AG09309 (cell line): Measurements from ENCODE around the gene SIGLEC11.

Experiments used
- DNase-seq: peaks from one replicate; pipeline ENCODE4 v3.0.0-alpha.2; 2010; ENCODE audit warnings: low read depth
- H3K4me3 ChIP-seq: 2 replicates; pipeline ENCODE4 v1.5.1; 2011; ENCODE audit warnings: mild to moderate bottlenecking, low read depth, low read length, moderate library complexity; ENCODE audit not compliant: control insufficient read depth
- TF ChIP-seq, protein P1 (sequence below): IDR thresholded peaks from 2 replicates; pipeline ENCODE4 v1.5.1; 2011; ENCODE audit warnings: mild to moderate bottlenecking, low read depth, low read length, inconsistent platforms; ENCODE audit not compliant: insufficient read depth, control insufficient read depth; ENCODE audit errors: missing control alignments

Gene SIGLEC11

DNA sequence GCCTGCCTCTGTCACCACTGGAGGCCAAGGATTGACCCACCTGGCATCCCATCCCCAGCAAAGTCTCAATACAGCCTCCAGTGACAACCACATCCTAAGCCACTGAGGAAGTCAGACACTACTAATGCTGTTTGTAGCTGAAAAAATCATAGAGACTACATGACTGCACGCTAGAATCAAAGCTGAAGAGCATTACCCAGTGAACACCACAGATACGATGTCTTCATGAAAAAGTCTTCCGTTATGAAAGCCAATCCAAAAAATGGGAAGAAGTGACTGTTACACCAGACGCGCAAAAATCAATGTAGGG lies 20.5 kb downstream of the SIGLEC11 start:
- DNase-seq = no peak
- H3K4me3 ChIP-seq = no peak overlapping the region
- TF ChIP-seq, protein P1, sequence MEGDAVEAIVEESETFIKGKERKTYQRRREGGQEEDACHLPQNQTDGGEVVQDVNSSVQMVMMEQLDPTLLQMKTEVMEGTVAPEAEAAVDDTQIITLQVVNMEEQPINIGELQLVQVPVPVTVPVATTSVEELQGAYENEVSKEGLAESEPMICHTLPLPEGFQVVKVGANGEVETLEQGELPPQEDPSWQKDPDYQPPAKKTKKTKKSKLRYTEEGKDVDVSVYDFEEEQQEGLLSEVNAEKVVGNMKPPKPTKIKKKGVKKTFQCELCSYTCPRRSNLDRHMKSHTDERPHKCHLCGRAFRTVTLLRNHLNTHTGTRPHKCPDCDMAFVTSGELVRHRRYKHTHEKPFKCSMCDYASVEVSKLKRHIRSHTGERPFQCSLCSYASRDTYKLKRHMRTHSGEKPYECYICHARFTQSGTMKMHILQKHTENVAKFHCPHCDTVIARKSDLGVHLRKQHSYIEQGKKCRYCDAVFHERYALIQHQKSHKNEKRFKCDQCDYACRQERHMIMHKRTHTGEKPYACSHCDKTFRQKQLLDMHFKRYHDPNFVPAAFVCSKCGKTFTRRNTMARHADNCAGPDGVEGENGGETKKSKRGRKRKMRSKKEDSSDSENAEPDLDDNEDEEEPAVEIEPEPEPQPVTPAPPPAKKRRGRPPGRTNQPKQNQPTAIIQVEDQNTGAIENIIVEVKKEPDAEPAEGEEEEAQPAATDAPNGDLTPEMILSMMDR = no peak

DNA sequence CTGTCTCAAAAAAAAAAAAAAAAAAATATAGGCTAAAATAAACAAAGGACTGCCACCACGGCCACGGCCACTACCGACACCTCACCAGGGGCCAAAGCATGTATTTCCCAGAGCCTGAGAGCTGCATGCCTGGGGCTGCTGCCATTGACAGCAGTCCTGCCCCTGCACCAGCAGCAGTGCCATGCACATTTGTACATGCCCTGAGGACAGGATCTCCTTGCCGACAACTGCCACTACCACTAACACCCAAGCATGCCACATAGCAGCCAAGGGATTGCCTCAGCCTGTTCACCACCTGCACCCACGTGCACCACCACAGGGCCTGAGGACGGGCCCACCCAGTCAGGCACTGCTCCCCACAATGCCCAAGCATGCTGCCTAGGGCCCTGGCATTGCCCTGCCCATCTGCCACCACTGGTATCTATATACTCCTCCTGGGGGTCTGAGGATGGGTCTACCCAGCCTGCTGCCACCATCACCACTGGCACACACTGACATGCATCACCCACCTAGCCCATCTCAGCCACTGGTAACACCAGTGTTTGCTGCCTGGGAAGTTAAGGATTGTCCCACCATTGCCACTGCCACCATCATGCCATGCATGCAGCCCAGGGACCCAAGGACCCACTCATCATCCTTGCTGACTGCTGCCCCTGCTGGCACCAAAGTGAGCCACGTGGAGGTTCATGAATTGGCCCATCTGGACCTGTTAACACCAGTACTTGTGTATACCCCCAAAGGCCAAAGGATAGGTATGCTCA lies 21.1 kb downstream of the SIGLEC11 start:
- TF ChIP-seq, protein P1 = peak; percentile 18
- no peak for DNase-seq
- H3K4me3 ChIP-seq = no peak overlapping the region

DNA sequence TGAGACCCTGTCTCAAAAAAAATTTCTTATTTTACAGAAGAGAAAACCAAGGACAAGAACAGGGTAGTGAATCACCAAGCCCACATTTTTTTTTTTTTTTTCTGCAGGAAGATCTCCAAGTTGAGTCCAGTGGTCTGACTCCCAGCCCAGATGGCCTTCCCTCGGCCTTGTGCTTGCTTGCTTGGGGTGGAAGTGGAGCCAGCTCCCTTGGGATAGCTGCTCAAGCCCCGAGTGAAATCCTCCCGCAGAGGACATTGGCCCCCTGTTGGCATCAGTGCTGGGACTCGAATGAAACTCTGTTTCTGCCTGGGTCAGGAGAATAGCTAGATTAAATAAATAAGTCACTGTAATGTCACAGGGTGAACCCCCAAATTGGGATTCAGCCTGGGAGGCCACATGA lies 22.3 kb downstream of the SIGLEC11 start:
- no peak overlapping the region for H3K4me3 ChIP-seq
- TF ChIP-seq, protein P1 = no peak
- no peak for DNase-seq

DNA sequence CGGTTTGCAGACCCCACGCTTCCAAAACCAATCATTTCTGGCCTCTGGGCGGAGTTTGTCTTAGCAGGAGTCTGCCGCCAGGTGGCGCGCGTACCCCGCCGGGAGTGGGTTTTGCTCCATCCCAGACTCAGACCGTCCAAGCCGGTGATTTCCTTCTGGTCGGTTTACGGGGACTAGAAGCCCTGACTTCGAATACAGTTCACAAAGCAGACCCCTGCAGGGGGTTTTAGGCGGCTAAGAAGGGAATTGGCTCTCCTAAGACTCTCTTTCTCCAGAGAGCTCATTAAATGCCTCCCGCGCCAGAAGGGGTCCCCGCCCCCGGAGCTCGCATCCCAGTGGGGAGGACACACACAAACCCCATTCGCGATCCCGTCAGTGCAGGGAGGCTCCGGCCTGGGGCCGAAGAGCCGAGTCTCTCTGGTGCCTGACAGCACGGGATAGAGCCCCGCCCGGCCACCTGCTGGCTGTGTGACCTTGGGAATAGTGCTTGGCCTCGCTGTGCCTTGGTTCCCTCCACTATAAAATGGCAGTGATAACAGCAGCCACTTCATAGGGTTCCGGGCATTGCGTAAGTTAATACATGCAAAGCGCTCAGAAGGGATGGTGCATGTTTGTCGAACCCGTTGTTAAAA lies 23.1 kb downstream of the SIGLEC11 start:
- H3K4me3 ChIP-seq = peak overlapping the region; percentile 33
- TF ChIP-seq, protein P1 = peak; percentile 98
- DNase-seq = no peak

DNA sequence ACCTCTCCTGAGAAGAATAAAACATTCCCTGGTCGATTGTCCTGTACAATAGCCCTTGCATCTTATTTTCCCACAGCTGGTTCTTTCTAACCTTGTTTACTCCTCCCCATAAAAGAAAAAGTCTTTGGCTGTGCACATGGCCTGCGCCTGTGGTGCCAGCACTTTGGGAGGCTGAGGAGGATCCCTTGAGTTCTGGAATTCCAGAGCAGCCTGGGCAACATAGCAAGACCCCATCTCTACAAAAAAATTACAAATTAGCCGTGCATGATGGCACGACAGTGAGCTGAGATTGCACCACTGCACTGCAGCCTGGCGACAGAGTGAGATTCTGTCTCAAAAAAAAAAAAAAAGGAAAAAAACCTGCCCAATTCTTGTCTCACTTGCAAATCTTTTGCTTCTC lies 24.4 kb downstream of the SIGLEC11 start:
- TF ChIP-seq, protein P1 = no peak
- DNase-seq = no peak
- H3K4me3 ChIP-seq = no peak overlapping the region

DNA sequence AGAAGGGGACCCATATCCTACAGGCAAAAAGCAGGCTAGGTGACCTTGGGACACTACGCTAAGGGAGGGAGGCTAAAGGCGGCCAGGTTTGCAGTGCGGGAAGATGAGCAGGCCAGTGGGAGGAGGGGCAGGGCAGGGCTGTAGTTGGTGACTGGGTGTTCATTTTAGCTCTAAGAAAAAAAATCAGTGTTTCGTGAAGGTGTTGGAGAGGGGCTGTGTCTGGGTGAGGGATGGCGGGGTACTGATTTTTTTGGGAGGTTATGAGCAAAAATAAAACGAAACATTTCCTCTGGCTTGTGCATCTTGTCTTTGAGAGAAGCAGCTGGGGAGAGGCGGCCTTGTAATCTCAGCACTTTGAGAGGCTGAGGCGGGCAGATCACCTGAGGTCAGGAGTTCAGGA lies 27.3 kb downstream of the SIGLEC11 start:
- no peak overlapping the region for H3K4me3 ChIP-seq
- TF ChIP-seq, protein P1 = no peak
- no peak for DNase-seq

DNA sequence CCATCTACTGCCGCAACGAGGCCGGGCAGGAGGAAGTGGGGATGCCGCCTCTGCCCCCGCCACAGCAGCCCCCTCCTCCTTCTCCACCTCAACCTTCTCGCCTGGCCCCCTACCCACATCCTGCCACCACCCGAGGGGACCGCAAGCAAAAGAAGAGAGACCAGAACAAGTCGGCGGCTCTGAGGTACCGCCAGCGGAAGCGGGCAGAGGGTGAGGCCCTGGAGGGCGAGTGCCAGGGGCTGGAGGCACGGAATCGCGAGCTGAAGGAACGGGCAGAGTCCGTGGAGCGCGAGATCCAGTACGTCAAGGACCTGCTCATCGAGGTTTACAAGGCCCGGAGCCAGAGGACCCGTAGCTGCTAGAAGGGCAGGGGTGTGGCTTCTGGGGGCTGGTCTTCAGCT lies 28.2 kb downstream of the SIGLEC11 start:
- H3K4me3 ChIP-seq = no peak overlapping the region
- TF ChIP-seq, protein P1 = no peak
- DNase-seq = no peak
